ENCODE results near the gene TTC23L.

- TF ChIP-seq POLR2A (IDR thresholded peaks at IDR 0.05; ENCODE audit: low read length) (no peak), GATA1 (IDR thresholded peaks at IDR 0.05; ENCODE audit: low read depth, low read length) (no peak)
Observed at GRCh38 chr5:34928267-34928666, 89.3 kb downstream of the TTC23L start.
